GM12801 (cell line): ENCODE data around the gene FMN2.

Experiments used
- TF ChIP-seq, protein P1 (sequence below): IDR thresholded peaks from one replicate; pipeline ENCODE4 v1.5.1; 2011; ENCODE audit warnings: control low read depth; ENCODE audit not compliant: insufficient read length; ENCODE audit errors: extremely low read depth

The FMN2 gene

DNA sequence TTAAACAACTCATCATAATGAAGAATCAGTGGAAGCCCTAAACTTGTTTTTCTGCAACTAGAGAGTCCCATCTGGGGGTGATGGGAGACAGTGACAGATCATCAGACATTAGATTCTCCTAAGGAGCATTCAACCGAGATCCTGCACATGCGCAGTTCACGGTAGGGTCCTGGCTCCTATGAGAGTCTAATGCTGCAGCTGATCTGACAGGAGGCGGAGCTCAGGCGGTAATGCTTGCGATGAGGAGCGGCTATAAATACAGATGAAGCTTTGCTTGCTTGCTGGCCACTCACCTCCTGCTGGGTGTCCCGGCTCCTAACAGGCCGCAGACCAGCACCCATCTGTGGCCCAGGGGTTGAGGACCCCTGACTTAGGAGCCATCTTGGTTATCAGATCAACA, 247.2 kb downstream of the FMN2 start:
- TF ChIP-seq, protein P1, sequence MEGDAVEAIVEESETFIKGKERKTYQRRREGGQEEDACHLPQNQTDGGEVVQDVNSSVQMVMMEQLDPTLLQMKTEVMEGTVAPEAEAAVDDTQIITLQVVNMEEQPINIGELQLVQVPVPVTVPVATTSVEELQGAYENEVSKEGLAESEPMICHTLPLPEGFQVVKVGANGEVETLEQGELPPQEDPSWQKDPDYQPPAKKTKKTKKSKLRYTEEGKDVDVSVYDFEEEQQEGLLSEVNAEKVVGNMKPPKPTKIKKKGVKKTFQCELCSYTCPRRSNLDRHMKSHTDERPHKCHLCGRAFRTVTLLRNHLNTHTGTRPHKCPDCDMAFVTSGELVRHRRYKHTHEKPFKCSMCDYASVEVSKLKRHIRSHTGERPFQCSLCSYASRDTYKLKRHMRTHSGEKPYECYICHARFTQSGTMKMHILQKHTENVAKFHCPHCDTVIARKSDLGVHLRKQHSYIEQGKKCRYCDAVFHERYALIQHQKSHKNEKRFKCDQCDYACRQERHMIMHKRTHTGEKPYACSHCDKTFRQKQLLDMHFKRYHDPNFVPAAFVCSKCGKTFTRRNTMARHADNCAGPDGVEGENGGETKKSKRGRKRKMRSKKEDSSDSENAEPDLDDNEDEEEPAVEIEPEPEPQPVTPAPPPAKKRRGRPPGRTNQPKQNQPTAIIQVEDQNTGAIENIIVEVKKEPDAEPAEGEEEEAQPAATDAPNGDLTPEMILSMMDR, result no peak

DNA sequence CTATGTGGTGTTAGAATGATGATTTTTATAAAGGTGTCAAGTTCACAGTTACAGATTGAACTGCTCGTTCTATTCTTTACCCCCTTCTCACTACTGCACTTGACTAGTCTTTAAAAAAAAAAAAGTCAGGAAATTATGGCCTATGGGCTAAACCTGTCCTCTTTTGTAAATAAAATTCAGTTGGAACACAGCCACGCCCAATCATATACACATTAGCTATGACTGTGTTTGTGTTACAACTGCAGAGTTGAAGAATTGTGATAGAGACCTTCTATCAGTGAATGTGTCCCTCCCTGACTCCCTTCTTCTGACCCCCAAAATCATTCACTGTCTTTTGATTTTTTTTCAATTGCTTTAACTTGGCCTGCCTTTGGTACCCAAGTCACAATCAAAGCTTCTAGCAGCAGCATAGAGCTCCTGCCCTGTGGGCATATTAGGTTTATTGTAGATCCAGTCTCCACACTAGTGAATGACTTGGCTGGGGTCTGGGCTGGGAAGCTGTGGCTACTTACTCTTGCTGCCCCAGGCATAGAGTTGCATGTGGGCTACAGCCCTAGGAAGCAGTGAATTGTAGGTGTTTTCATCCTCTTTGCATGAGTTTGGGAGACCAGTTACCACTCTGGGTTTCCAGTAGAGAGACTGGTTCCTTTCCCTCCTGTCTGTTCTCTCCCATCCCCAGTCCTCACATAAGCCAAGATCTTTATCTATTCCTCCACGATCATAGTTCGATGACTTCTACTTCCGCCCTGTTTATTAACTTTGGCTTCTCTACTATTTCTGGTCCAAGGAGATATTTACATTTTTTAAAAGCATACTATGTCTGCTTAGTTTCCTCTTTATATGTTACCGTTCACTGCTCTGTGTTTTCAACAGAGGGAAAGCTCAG, 249.9 kb downstream of the FMN2 start:
- TF ChIP-seq, protein P1, result no peak

DNA sequence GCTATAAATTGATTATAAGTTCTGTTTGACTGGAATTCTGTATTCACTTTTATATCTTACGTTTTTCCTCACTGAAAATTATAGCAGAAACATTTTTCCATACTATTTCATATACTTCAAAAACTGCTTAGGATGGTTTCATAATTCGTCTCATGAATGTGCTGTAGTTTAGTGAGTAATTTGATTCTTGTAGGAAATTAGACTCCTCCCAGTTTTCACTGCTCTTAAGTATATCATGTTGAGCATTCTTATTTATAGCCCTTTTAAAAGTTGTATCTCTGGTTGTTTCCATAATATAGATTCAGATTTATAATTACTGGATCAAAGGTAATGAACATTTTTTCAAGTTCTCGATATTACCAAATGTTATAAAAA, 250.6 kb downstream of the FMN2 start:
- TF ChIP-seq, protein P1, result no peak

DNA sequence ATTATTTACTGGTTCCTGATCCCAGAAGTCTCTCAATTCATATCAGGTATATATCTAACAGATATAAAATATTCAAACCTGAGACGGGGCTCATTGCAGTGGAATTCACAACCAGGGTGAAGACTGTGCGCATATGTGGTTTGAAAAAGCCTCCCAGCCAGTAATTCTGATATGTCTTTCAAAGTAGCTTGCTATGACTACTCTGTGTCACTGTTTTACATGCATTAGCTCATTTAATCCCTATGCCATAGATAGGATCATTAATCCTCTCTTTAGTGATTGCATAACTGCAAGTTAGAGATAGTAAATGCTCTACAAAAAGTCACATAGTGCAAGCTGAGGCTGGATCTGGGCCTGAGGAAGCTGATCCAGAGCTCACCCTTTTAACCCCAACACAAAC, 251.4 kb downstream of the FMN2 start:
- TF ChIP-seq, protein P1, result no peak

DNA sequence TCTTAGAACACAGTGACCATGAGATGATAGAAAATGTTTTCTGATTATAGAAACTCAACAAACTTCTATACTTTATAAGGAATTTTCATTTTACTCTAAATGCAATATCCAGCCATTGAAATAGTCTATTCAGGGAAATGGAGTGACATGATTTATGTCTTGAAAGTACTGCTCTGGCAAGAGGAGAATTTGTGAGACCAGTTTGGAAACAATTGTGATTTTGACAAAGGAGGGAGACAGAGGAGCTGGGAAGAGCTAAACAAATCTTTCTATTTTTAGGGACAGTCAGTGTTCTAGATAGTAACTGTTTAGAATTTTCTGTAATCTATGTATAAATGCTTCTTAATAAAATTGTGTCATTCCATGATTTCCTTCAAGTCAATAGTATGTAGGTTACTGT, 252.3 kb downstream of the FMN2 start:
- TF ChIP-seq, protein P1, result no peak

DNA sequence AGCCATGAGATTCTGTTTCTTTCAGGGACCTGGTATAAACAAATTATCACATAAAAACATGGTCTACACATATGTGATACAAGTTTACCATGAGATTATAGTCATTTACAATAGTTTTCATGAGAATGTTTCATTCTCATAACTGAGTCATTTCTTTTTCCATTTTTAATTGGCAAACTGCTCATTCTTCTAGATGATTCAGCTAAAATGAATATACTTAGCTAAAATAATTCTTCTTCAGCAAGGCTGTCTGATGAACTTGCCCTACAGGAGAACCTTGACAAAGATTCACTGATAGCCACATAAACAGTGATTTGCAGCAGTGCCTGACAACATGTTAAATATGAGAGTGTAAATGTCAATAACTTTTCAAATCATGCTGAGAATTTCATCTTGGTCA, 253.2 kb downstream of the FMN2 start:
- TF ChIP-seq, protein P1, result no peak

DNA sequence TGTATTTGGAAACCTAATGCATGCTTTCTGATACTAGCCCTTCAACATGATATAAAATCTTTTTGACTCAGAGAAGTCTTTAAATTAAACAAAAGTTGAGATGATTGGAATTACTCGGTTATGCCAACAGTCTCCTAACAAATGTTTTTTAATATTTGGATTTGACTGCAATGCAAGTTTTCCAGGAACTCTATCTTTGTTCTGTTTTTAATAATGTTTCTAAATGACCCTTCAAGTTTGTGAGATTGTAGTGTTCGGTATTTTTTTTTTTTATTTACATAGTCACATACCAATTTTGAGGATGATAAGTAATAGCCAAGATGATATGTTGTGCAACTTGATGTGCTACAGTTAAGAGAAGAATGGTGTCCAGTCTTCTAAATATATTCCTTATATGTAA, 258.0 kb downstream of the FMN2 start:
- TF ChIP-seq, protein P1, result no peak
